GM23248 (cell line): Measurements from ENCODE around the gene OR4A16.

Experiments used
- EZH2 ChIP-seq: fragments of 200-600 bp; sonication (generic); IDR thresholded peaks from 2 replicates; pipeline ENCODE4 v1.6.1; 2018; ENCODE audit warnings: antibody characterized with exemption, mild to moderate bottlenecking; ENCODE audit not compliant: insufficient read depth, poor library complexity, severe bottlenecking
- EZH2phosphoT487 ChIP-seq: fragments of 200-600 bp; sonication (generic); IDR thresholded peaks from 2 replicates; pipeline ENCODE4 v1.6.1; 2018; ENCODE audit warnings: antibody characterized with exemption, moderate library complexity, mild to moderate bottlenecking, low read depth; ENCODE audit not compliant: insufficient read depth

DNA sequence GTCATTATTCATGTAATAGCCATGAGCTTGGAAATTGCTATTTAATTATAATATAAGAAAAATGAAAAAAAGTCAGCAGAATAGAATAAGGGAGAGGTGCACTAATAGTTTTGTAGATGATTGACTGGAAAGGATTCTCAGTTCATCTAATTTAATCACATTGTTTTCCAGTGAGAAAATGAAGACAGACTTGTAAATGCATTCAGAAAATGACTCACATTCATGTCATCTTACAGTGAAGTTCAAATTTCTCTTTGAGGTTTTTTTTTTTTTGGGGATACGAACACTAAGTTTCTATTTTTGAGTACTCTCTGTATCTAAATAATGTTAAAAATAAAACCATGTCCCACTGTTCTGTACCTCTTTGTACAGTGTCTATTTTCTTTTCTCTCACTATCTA, 18.5 kb upstream of the OR4A16 start:
- TF ChIP-seq EZH2phosphoT487 (no peak), EZH2 (no peak)
